Memory B cell (primary cell): ENCODE data around the gene INSYN2B.

Source experiments
- ATAC-seq: fragments of 150-1000 bp; cut with Tn5 transposase; 2 replicates; pipeline ENCODE4 v1.10.0; 2021; ENCODE audit warnings: low read depth, mild to moderate bottlenecking, moderate library complexity
- DNase-seq, 2 donors: peaks; one replicate each; pipeline ENCODE4 v3.0.0; 2022; ENCODE audit warnings: low spot score in 2 of 2
- H3K27ac Mint-ChIP-seq: one replicate; pipeline ENCODE4 v1.8.0; 2022; ENCODE audit warnings: mild to moderate bottlenecking, moderate library complexity, mixed read lengths
- H3K27me3 Mint-ChIP-seq: one replicate; pipeline ENCODE4 v1.8.0; 2022; ENCODE audit warnings: mixed read lengths
- H3K36me3 Mint-ChIP-seq: one replicate; pipeline ENCODE4 v1.8.0; 2022; ENCODE audit warnings: mild to moderate bottlenecking, mixed read lengths
- H3K4me1 Mint-ChIP-seq: one replicate; pipeline ENCODE4 v1.8.0; 2022; ENCODE audit warnings: mixed read lengths
- H3K4me3 Mint-ChIP-seq: one replicate; pipeline ENCODE4 v1.8.0; 2022; ENCODE audit warnings: mild to moderate bottlenecking, moderate library complexity, mixed read lengths
- H3K9me3 Mint-ChIP-seq: one replicate; pipeline ENCODE4 v1.8.0; 2022; ENCODE audit warnings: mixed read lengths

INSYN2B gene

DNA sequence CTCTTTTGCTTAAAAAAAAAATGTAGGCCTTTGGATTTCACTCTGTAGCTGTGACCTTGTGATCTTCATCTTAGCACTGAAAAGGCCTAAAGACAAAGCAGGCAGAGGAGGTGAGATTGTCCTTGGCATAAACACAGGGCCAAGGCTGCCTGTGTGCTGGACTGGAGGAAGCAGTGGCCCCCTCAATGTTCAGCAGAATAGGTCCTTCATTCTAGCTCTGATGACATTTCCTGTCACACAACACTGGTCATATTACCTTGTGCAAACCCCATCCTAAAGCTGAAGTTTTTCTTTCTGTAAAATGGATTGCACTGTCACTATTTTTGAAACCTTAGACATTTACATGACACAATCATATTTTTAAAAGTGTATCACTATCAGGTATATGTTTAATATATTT is 147.4 kb downstream of the INSYN2B start:
- Mint-ChIP-seq H3K9me3 (no peaks in the 10 kb centered on the region), H3K27ac (no peak overlapping the region), H3K4me1 (peaks cover 9% of the 10 kb centered on the region), H3K27me3 (no peaks in the 10 kb centered on the region), H3K4me3 (no peak overlapping the region), H3K36me3 (peaks cover 12% of the 10 kb centered on the region)
- DNase-seq (no peak), ATAC-seq (no peak)

DNA sequence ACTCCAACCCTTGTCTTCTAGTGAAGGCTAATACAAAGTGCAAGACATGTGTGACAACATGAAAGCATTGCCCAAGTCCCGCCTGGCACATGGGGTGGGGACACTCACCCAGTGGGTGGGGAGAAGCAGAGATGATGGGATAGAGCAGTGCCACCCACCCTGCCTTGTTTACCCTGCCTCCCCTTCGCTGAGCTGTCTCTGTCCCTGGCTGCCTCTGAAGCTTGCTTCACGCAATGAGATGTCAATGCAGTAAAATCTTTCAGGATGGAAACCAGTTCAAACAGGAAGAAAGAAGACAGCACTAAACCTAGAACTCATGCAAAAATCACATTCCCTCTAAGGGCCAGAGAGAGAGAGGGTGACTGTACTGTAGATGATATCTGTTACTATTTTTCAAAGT is 148.0 kb downstream of the INSYN2B start:
- H3K36me3 Mint-ChIP-seq: peaks cover 13% of the 10 kb centered on the region
- H3K27ac Mint-ChIP-seq: peak overlapping the region; percentile 12
- DNase-seq (no peak), ATAC-seq (no peak)
- no peaks in the 10 kb centered on the region for H3K27me3 Mint-ChIP-seq
- H3K9me3 Mint-ChIP-seq: no peaks in the 10 kb centered on the region
- no peak overlapping the region for H3K4me3 Mint-ChIP-seq
- H3K4me1 Mint-ChIP-seq: peaks cover 11% of the 10 kb centered on the region

DNA sequence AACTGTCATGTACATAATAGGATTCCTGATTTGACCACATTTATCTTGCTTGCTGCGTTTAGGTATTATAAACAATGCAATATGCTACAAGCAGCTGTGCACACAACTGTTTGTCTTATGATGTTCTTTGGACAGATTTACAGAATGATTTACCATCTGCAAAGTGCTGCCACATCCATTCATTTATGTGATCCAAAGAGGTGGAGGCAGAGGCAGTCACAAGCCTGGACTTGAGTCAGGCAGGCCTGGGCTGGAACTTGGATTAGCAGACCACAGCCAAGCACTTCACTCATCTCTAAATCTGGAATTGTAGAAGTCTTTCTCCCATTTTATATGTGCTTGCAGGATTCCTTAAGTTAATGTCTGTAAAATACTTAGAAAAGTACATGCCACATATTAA is 149.0 kb downstream of the INSYN2B start:
- Mint-ChIP-seq H3K27me3 (no peaks in the 10 kb centered on the region), H3K4me1 (peaks cover 12% of the 10 kb centered on the region), H3K36me3 (peaks cover 15% of the 10 kb centered on the region), H3K4me3 (no peak overlapping the region), H3K27ac (no peak overlapping the region), H3K9me3 (no peaks in the 10 kb centered on the region)
- ATAC-seq: no peak
- DNase-seq: no peak

DNA sequence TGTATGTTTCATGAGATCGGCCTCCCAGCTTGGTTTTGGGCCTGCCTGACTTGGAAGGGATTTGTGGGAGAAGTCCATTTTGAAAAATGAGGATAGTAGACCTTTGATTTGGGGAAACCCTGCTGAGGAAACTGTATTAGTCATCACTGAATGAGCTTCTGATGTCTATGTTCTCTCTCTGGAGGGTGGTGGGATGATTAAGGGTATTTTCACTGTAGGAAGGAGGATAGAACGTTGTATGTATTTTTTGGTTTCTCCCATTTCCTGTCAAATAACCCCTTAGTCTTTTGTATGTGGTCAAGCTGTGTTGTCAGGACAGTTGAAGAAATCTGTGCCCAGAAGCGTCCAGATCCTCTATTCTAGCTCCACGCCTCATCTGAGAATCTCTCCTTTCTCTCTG is 151.9 kb downstream of the INSYN2B start:
- Mint-ChIP-seq H3K36me3 (peaks cover 18% of the 10 kb centered on the region), H3K9me3 (peaks cover 2% of the 10 kb centered on the region), H3K27me3 (no peaks in the 10 kb centered on the region), H3K4me1 (peaks cover 9% of the 10 kb centered on the region), H3K4me3 (no peak overlapping the region), H3K27ac (peak overlapping the region; percentile 49)
- ATAC-seq: no peak
- DNase-seq: no peak

DNA sequence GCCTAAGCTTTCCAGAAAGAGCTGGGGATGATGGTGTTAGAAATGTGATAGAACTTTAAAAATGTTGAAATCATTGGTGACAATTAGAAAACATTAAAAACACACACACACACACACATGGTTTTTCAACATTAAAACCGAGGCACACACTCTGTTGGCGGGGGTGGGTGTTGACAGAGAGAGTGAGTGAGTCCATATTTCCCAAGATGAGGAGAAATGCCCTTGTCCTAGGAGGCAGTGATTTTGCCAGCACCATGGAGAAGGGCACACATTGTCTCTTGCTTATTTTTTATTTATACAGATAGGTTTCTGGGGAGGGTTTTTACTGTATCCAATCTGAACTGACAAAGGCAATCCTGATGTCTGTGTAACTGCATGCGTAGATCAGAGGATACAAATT is 152.5 kb downstream of the INSYN2B start:
- H3K27me3 Mint-ChIP-seq: no peaks in the 10 kb centered on the region
- peaks cover 19% of the 10 kb centered on the region for H3K36me3 Mint-ChIP-seq
- H3K27ac Mint-ChIP-seq: peak overlapping the region; percentile 74
- no peak for ATAC-seq
- H3K4me3 Mint-ChIP-seq: no peak overlapping the region
- no peak for DNase-seq
- H3K9me3 Mint-ChIP-seq: peaks cover 2% of the 10 kb centered on the region
- H3K4me1 Mint-ChIP-seq: peaks cover 9% of the 10 kb centered on the region

DNA sequence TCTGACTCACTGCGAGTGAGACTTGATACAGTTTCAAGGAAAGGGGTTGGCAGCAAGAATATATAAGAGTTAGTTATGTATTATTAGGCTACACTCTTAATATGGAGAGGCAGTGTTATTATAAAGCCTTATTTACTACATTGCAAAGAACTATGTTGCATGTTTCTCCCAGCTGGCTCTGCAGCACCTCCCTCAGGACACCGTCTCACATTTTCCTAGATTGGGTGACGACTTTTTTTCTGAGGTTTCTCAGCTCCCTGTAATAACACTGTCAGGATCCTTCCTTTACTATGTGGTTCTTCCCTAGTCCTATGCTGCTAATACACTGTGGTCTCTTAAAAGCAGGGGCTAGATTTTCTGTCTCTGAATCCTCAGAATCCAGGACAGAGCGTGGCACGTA is 153.7 kb downstream of the INSYN2B start:
- peaks cover 15% of the 10 kb centered on the region for H3K36me3 Mint-ChIP-seq
- H3K27me3 Mint-ChIP-seq: no peaks in the 10 kb centered on the region
- DNase-seq: no peak
- no peak overlapping the region for H3K4me3 Mint-ChIP-seq
- ATAC-seq: no peak
- H3K4me1 Mint-ChIP-seq: peaks cover 3% of the 10 kb centered on the region
- H3K27ac Mint-ChIP-seq: no peak overlapping the region
- H3K9me3 Mint-ChIP-seq: peaks cover 2% of the 10 kb centered on the region

DNA sequence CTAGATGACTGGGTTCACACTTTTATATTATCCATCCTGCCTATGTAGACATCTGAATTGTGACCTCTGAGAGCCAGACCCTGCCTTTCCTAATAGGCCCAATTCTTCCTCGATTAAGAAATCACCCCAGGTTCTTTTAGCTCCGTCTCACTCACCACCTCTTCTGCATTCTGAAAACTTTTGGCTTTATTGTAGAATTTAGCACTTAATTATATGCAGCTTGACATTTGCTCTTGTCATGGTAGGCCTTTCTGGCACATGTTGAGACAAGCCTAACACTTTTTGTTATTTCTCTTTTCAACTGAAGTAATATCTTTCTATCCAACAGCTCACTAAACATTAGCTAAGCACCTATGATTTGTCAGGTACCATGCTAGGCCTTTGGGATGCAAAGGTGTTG is 163.3 kb downstream of the INSYN2B start:
- Mint-ChIP-seq H3K4me1 (no peaks in the 10 kb centered on the region), H3K27ac (no peak overlapping the region), H3K9me3 (no peaks in the 10 kb centered on the region), H3K4me3 (no peak overlapping the region), H3K27me3 (no peaks in the 10 kb centered on the region), H3K36me3 (peaks cover 50% of the 10 kb centered on the region)
- DNase-seq (no peak), ATAC-seq (no peak)

DNA sequence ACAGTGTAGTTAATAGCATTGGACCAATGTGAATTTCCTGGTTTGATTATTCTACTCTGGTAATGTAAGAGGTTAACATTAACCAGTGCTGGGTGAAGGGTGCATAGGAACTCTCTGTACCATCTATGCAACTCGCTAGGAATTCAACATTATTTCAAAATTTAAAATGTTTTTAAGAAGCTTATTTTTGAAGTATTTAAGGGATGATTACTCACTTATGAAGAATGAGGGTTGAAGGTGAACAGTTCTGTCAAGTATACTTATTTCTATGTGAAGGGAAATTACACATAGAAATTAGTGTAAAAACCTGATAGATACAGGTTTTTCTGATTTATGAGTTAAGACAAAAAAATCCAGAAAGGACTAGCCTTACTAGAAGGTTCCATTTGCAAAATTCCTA is 165.8 kb downstream of the INSYN2B start:
- DNase-seq (no peak), ATAC-seq (no peak)
- no peaks in the 10 kb centered on the region for H3K27me3 Mint-ChIP-seq
- peaks cover 5% of the 10 kb centered on the region for H3K4me1 Mint-ChIP-seq
- H3K4me3 Mint-ChIP-seq: no peak overlapping the region
- peaks cover 65% of the 10 kb centered on the region for H3K36me3 Mint-ChIP-seq
- no peaks in the 10 kb centered on the region for H3K9me3 Mint-ChIP-seq
- no peak overlapping the region for H3K27ac Mint-ChIP-seq
